ENCODE results near the gene DCAF7.

DCAF7 gene

DNA sequence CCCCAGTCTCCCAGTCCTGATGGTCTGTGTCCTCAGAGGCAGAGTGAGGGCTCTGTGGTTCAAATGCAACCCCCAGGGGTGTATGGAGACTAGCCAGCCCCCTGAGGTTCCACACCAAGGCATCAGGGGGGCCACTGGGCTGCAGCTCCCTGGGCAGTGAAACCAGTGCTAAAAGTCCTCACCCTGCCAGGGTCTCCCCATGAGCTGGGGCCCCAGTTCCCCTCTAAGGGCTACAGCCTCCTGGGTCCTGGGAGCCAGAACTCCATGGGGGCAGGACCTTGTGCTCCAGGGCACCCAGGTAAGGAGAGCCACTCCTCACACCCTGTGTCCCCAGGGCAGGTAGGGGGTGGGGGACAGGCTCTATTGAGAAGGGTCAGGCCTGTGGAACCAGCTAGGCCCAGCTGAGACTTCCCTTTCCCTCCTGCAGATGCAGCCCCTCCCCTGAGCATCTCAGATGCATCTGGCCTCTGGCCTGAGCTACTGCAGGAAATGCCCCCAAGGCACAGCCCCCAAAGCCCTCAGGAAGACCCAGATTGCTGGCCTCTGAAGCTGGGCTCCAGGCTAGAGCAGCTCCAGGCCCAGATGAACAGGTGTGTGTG, 6.4 kb upstream of the DCAF7 start:
- no peak for DNase-seq (ENCODE audit: low read depth in 1 of 2, low spot score in 1 of 2)

DNA sequence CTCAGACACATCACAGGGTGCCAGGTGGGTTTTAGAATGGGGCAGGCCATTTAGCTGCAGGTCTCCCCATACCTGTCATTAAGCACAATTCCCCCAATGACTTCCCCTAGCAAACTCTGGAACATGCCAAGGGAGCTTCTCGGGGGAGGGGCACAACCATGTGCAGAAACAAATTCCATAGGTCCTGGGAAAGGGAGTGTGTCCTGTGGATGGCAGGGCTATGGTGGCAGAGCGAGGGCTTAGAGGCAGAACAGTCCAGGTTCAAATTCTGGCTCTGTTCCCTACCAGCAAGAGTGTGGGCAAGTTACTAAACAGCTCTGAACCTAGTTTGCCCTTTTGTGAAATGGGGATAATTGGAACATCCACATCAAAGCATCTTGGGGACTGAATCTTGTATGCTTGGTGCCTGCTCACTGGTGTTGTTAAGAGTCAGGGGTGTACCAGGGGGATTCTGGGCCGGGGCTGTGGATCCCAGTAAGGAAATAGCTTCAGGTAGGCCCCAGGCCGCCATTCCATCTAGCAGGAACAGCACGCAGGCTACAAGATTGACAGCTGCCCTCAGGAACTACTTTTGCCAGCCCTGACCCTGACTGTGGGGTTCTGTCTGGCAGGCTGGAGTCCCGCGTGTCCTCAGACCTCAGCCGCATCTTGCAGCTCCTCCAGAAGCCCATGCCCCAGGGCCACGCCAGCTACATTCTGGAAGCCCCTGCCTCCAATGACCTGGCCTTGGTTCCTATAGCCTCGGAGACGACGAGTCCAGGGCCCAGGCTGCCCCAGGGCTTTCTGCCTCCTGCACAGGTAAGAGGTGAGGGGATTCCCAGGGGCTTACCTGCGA, 5.6 kb upstream of the DCAF7 start:
- no peak for DNase-seq (ENCODE audit: low read depth in 1 of 2, low spot score in 1 of 2)

- no peak for DNase-seq (ENCODE audit: low read depth in 1 of 2, low spot score in 1 of 2)
Observed at GRCh38 chr17:63546308-63547082, 3.8 kb upstream of the DCAF7 start.

GRCh38 chr17:63547083-63547523, 3.2 kb upstream of the DCAF7 start:
- no peak for DNase-seq (ENCODE audit: low read depth in 1 of 2, low spot score in 1 of 2)

GRCh38 chr17:63549289-63549945, 860 bp upstream of the DCAF7 start:
- no peak for DNase-seq (ENCODE audit: low read depth in 1 of 2, low spot score in 1 of 2)

- DNase-seq (ENCODE audit: low read depth in 1 of 2, low spot score in 1 of 2) = no peak
Observed at GRCh38 chr17:63550817-63551639, 751 bp downstream of the DCAF7 start.

GRCh38 chr17:63552211-63552610, 1.9 kb downstream of the DCAF7 start:
- no peak for DNase-seq (ENCODE audit: low read depth in 1 of 2, low spot score in 1 of 2)

GRCh38 chr17:63555500-63556156, 5.4 kb downstream of the DCAF7 start:
- no peak for DNase-seq (ENCODE audit: low read depth in 1 of 2, low spot score in 1 of 2)

DNA sequence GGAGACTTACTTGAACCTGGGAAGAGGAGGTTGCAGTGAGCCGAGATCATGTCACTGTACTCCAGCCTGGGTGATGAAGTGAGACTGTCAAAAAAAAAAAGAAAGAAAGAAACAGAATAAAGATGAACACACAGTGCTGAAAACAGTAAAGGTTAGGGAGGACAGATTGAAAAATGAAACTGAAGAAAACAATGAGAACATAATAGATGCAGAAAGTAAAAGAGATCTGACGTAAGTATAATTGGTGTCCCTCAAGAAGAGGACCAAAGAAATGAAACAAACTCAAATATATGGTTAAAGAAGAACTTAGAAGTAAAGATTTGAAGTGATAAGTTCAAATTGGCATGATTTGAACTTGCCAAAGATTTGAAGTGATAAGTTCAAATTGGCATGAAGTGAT, 7.1 kb downstream of the DCAF7 start:
- DNase-seq (ENCODE audit: low read depth in 1 of 2, low spot score in 1 of 2) = no peak

- no peak for DNase-seq (ENCODE audit: low read depth in 1 of 2, low spot score in 1 of 2)
Observed at GRCh38 chr17:63558441-63558840, 8.2 kb downstream of the DCAF7 start.

DNA sequence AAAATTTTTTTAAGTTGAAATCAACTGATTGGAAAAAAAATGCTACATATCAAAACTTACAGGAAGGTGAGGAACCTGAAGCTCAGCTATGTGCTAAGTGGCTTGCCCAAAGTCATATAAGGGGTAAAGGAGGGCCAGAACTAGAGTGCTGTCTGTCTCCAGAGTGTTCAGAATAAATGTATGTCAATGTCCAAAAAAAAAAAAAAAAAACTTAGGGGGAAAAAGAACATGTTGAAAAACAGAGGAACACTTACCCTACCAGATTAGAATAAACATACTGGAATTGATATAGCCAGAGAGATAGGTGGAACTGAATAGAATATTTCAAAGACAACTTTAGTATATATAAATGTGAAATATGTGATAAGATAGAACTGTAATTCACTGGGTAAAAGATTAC, 11.5 kb downstream of the DCAF7 start:
- DNase-seq (ENCODE audit: low read depth in 1 of 2, low spot score in 1 of 2) = no peak

DNA sequence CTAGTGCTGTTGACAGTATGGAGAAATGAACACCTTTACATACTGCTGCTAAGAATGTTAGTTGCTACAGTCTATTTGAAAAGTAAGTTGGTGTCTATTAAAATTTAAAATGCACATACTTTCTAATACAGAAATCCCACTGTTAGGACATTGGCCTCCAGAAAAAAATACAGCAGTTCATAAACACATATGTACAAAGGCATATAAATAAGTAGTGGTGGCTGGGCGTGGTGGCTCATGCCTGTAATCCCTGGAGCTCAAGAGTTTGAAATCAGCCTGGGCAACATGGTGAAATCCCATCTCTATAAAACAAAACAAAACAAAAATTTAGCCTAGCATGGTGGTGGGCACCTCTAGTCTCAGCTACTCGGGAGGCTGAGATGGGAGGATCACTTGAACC, 13.1 kb downstream of the DCAF7 start:
- DNase-seq (ENCODE audit: low read depth in 1 of 2, low spot score in 1 of 2) = no peak

GRCh38 chr17:63564562-63564961, 14.3 kb downstream of the DCAF7 start:
- no peak for DNase-seq (ENCODE audit: low read depth in 1 of 2, low spot score in 1 of 2)

GRCh38 chr17:63567229-63567628, 17.0 kb downstream of the DCAF7 start:
- DNase-seq (ENCODE audit: low read depth in 1 of 2, low spot score in 1 of 2) = no peak

DNA sequence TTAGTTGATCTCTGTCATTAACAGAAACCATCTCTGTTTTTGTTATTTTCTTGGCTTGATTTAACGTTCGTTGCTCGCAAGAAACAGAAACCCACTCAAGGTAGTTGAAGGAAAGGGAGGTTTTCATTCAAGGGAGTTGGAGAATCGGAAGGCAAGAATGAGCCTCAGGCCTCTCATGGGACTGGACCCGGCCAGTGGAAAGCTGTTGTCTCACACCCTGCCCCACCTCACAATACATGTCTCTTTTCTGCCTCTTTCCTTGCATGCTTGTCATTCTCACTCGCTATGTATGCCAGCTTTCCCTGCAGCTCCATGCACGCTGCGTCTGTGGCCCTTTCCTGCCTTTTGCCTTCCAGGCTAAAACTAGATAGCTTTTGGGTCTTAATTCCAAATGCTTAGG, 18.3 kb downstream of the DCAF7 start:
- DNase-seq (ENCODE audit: low read depth in 1 of 2, low spot score in 1 of 2) = no peak

- DNase-seq (ENCODE audit: low read depth in 1 of 2, low spot score in 1 of 2) = no peak
Observed at GRCh38 chr17:63571632-63572310, 21.5 kb downstream of the DCAF7 start.

- DNase-seq (ENCODE audit: low read depth in 1 of 2, low spot score in 1 of 2) = no peak
Observed at GRCh38 chr17:63573634-63574033, 23.4 kb downstream of the DCAF7 start.

GRCh38 chr17:63578027-63578768, 27.9 kb downstream of the DCAF7 start:
- no peak for DNase-seq (ENCODE audit: low read depth in 1 of 2, low spot score in 1 of 2)

GRCh38 chr17:63578769-63579111, 28.5 kb downstream of the DCAF7 start:
- DNase-seq (ENCODE audit: low read depth in 1 of 2, low spot score in 1 of 2) = no peak

All from activated T-helper 1 cell treated with anti-CD3 and anti-CD28 coated beads, Interleukin-2, amount 50 U/mL, for 16 hours (primary cell).